GM19351 (cell line): ENCODE data around the gene FAM110A.

Experiments used
- ATAC-seq: cut with Tn5 transposase; IDR thresholded peaks from one replicate; pipeline ENCODE4 v1.9.1; 2021; ENCODE audit warnings: mild to moderate bottlenecking, moderate library complexity; ENCODE audit not compliant: unreplicated experiment

The FAM110A gene

GRCh38 chr20:870758-871157, 37.2 kb downstream of the FAM110A start:
- no peak for ATAC-seq

GRCh38 chr20:871436-871835, 37.9 kb downstream of the FAM110A start:
- no peak for ATAC-seq

GRCh38 chr20:871948-872347, 38.4 kb downstream of the FAM110A start:
- no peak for ATAC-seq

DNA sequence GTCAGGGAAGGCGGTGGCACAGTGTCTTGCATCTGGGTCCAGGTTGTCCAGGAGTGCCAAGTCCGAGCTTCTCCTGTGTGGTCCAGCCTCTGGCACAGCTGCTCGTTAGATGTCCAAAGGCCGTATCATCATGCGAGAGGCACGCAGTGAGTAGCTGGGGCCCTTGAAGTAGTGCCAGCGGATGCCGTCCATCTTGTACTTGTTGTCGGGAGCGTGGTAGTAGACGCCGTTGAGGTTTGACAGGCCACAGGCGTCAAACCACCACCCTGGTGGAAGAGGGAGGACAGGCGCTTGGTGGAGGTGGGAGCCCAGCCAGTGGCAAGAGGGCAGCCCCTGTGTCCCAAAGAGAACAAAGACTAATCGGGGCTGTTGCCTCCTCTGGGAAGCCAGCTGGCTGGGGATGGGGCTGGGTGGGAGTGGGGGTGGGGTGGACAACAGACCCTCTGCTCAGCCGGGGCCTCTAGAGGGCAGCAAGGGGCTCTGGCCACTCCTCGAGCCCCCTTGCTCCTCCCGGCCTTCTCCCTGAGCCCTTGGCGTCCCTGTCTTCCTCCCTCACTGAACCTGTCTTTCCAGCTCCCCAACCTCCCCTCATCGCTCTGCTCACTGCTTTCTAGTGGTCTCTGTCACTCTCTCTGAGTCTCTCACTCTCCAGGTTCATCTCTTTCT, 39.5 kb downstream of the FAM110A start:
- no peak for ATAC-seq

- ATAC-seq: no peak
Measured at GRCh38 chr20:873875-874607, 40.5 kb downstream of the FAM110A start.

DNA sequence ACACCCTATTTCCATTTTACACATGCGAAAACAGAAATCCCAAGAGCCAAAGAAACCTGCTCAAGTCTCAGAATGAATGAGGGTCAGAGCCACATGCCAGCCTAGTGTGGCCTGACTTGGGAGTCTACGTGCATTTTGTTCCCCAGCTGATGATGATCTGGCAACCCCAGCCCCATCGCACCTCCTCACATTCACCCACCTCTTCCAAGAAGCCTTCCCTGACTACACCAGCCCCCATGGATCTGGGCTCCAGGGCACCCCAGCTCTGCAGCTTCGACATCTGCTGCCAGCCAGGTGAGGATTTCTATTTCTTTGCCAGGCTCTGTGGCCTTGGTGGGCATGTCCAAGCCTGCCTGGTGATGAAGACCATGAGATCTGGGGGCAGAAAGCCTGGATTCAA, 41.6 kb downstream of the FAM110A start:
- no peak for ATAC-seq

DNA sequence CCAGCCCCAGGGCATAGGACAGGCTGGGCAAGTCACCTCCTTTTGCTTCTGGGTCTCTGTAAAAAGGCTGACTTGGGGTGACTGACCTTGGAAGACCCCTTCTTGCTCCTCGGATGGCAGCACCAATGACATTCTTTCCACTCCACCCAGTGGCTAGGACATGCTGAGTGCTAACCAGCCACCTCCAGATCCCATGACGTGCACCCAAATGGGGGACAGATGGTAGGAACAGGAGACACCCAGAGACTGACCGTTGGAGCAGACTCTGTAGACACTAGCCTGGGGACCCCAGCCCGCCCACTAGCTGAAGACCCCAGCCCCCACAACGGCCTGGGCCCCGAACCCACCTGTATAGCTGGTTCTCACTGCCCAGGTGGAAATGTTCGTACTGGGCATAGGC, 44.3 kb downstream of the FAM110A start:
- ATAC-seq: no peak

DNA sequence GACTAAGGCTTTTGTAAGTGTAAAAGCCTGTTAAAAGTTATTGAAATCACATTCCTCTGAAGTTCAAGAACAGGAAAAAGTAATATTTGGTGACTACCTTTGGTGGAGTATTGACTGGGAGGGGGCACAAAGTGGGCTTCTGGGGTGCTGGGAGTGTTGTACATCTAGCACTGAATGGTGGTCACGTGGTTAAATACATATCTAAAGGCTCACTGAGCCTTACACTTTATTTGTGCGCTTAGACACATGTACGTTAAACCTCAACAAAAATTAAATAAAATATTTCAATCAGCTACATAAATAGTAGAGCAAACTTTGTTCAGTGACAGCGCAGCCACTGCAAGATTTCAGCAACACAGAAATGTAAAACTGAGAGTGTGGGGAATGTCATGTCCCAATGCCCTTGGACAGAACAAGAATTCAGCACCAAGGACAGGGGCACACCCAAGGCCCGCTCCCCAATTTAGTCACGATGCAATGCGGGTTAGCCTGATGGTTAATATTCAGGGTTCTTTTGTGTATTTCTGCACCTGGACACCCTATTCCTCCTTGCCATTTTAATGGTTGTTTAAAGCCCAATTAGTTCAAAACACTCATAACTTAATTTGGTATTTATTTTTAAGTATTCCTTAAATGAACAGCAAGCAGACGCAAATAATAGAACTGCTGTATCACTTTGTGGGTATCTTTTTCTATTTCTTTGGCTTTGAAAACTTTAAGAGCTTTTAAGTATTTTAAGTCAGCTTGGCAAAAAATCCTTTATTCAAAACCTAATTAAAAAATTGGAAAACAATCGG, 45.2 kb downstream of the FAM110A start:
- ATAC-seq: no peak

DNA sequence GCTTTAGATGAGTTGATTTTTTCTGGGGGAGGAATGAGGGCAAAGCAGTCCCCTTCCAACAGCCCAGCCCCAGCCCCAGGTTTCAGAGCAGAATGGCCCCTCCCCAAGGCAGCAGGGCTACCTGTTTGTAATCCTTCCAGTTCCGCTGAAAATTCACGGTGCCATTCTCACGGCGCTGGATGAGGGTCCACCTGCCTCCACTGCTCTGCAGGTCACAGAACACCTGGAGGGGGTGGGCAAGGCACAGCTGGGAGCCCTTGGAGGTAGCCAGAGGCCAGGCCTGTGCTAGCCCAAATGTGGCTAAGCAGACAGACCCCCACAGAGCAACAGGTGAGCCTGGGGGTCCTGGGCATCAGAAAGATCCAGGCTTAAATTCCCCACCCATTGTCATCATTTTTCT, 46.1 kb downstream of the FAM110A start:
- ATAC-seq: no peak

GRCh38 chr20:881051-881782, 47.7 kb downstream of the FAM110A start:
- ATAC-seq: no peak

DNA sequence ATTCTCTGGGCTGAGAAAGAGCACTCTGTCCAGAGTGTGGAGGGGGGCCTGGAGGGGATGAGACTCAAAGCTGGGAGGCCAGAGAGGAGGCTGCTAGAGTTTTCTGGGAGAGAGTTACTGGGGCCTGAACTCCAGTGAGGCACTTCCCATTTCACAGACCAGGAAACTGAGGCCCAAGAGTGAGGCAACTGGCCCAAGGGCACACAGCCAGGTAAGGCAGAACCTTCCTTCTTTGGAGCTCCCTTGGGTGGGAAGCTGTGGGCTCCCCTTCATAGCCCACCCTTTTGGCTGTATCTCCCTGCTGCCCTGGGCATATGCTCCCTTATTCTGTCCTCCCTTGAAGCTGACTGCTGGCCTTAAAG, 48.2 kb downstream of the FAM110A start:
- no peak for ATAC-seq

- no peak for ATAC-seq
Measured at GRCh38 chr20:884983-885952, 51.8 kb downstream of the FAM110A start.

DNA sequence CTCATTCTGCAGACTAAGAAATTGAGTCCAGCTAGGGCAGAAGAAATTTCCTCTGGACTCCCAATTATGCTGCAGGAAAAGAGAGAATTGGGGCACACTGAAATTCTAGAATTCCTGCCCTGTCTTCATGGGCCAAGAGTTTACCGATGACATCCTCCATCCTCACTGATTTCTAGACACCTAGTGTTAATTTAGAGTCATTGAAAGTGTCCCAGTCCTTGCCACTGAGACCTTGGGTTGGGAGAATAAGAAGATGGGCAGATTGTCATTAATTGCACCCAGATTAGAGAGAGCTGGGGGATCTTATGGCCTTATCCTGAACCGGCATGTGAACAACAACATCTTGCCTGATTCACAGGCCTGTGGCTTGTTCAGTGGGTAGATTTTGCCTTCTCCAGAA, 53.6 kb downstream of the FAM110A start:
- ATAC-seq: no peak

DNA sequence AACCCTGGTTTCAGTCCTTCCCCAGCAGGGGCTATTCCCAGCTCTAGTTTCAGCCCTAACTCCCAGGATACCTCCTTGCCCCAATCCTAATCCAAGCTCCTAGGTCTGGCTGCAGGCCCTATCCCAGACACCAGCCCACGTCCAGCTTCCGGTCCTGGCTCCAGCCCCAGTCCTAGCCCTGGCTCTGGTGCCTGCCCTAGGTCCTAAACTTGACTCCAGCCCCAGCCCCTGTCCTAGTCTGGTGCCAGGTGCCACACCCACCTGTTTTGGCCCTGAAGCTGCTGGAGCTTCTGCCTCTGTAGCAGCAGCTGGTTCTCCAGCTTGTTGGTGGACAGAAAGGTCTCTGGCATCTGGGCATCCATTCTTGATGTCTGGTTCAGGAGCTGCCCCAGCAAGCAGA, 54.5 kb downstream of the FAM110A start:
- ATAC-seq: no peak

- no peak for ATAC-seq
Measured at GRCh38 chr20:889106-889505, 55.6 kb downstream of the FAM110A start.

GRCh38 chr20:889932-890463, 56.5 kb downstream of the FAM110A start:
- no peak for ATAC-seq

- no peak for ATAC-seq
Measured at GRCh38 chr20:890666-891057, 57.1 kb downstream of the FAM110A start.

- no peak for ATAC-seq
Measured at GRCh38 chr20:891058-891705, 57.7 kb downstream of the FAM110A start.

- ATAC-seq: peak; percentile 62
Measured at GRCh38 chr20:891706-892080, 58.2 kb downstream of the FAM110A start.
